GM10248 (cell line): ENCODE data around the gene STAG3.

Experiments used
- CTCF ChIA-PET: fragments of 300-600 bp; sonication (Branson Sonifier 250); formaldehyde crosslinking; extraction: SDS; loops from one replicate; lab custom pipeline; 2021; ENCODE audit warnings: antibody characterized with exemption; lab: Yijun Ruan, JAX
- POLR2A ChIA-PET: fragments of 350-650 bp; sonication (Branson Sonifier 250); formaldehyde crosslinking; extraction: SDS; loops from one replicate; lab custom pipeline; 2020; ENCODE audit warnings: antibody characterized with exemption; lab: Yijun Ruan, JAX
- DNase-seq: peaks from one replicate; pipeline ENCODE4 v3.0.0; 2012; ENCODE audit errors: extremely low spot score
- TF ChIP-seq, protein P1 (sequence below): IDR thresholded peaks from 2 replicates; pipeline ENCODE4 v1.5.1; 2012; ENCODE audit warnings: mild to moderate bottlenecking, low read depth; ENCODE audit errors: extremely low read depth, missing control alignments, control extremely low read depth

Gene STAG3

DNA sequence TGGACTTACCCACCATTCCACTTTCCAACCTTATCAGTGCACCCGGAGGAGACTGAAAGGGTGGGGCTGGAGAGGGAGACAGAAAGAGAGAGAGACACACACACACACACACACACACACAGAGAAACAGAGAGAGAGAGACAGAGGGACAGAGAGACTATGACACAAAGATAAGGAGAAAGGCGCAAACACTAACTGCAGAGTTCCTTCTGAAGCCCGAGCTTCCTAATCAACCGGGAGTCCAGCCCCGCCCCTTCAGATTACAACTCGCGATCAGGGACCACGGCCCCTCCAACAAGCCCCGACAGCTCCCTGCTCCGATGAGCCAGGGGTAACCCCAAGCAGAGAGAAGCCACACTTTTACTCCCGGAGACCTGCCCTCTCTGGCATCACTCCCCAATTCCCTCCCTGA, 9.8 kb upstream of the STAG3 start:
- POLR2A ChIA-PET, result no interaction called here
- TF ChIP-seq, protein P1, sequence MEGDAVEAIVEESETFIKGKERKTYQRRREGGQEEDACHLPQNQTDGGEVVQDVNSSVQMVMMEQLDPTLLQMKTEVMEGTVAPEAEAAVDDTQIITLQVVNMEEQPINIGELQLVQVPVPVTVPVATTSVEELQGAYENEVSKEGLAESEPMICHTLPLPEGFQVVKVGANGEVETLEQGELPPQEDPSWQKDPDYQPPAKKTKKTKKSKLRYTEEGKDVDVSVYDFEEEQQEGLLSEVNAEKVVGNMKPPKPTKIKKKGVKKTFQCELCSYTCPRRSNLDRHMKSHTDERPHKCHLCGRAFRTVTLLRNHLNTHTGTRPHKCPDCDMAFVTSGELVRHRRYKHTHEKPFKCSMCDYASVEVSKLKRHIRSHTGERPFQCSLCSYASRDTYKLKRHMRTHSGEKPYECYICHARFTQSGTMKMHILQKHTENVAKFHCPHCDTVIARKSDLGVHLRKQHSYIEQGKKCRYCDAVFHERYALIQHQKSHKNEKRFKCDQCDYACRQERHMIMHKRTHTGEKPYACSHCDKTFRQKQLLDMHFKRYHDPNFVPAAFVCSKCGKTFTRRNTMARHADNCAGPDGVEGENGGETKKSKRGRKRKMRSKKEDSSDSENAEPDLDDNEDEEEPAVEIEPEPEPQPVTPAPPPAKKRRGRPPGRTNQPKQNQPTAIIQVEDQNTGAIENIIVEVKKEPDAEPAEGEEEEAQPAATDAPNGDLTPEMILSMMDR, result no peak
- CTCF ChIA-PET, result interaction anchor here (0.8 to 3.3 kb wide), 6 partner anchors 11 to 50 kb away, joined by 3 to 23 read pairs (median 4); no protein-coding TSS in a partner anchor
- no peak for DNase-seq

- DNase-seq, result no peak
- CTCF ChIA-PET, result interaction anchor here (3.3 kb wide), 1 partner anchor 38 kb away, joined by 23 read pairs; no protein-coding TSS in a partner anchor
Observed at GRCh38 chr7:100169147-100169850, 8.4 kb upstream of the STAG3 start.

GRCh38 chr7:100170101-100170897, 7.4 kb upstream of the STAG3 start:
- ChIA-PET POLR2A (no interaction called here), CTCF (interaction anchor here (1.0 to 1.3 kb wide), 2 partner anchors 20 to 258 kb away, joined by 3 read pairs; partner anchors contain the start of gene ZCWPW1)
- DNase-seq, result no peak
- TF ChIP-seq, protein P1, result no peak

More at GRCh38 chr7:100169147-100169850, 8.4 kb upstream of the STAG3 start:
- POLR2A ChIA-PET, result no interaction called here
- TF ChIP-seq, protein P1, result no peak

- CTCF ChIA-PET, result interaction anchor here (1.0 to 1.3 kb wide), 3 partner anchors 19 to 257 kb away, joined by 3 read pairs; partner anchors contain the start of gene ZCWPW1
- peak; percentile 54 for DNase-seq
- POLR2A ChIA-PET, result no interaction called here
- TF ChIP-seq, protein P1, result no peak
Observed at GRCh38 chr7:100171087-100171681, 6.5 kb upstream of the STAG3 start.

GRCh38 chr7:100171840-100172239, 5.9 kb upstream of the STAG3 start:
- ChIA-PET POLR2A (interaction anchor here (0.6 kb wide), 1 partner anchor 350 kb away, joined by 3 read pairs; no protein-coding TSS in a partner anchor), CTCF (interaction anchor here (1.0 to 1.3 kb wide), 3 partner anchors 18 to 257 kb away, joined by 3 read pairs; partner anchors contain the start of gene ZCWPW1)
- TF ChIP-seq, protein P1, result no peak
- no peak for DNase-seq

DNA sequence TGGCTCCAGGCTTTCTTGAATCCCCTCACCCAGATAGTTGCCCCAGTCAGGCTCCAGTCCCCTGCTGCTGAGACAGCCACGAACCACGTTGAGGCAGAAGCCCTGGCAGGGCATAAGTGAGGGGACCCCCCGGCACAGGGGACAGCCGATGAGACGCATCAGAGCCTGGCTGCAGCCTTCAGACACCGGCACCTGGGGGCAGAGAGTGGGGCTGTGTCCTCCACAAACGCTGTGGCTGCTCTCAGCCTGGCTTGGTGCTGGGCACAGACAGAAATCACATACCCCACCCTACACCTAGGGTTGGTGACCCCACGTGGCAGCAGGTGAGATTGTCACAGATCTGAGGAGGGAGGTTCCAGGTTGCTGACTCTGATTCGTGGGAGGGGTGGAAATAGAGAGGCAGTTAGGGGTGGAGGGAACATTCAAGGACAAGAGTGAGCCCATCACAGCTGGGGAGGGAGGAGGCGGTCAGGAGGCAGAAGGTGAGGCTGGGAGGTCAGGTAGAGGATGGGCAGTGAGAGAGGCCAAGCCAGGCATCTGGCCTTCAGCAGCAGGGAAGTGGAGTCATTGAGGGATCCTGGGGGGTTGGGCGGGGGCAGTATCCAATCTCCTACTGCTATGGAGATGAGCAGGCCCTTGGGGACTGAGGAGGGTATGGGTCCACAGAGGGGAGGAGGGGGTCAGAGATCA, 3.8 kb upstream of the STAG3 start:
- ChIA-PET POLR2A (no interaction called here), CTCF (no interaction called here)
- TF ChIP-seq, protein P1, result no peak
- no peak for DNase-seq
